HG03432 (cell line): ENCODE results near the gene COQ8B.
A peak's percentile ranks its signal among the peaks of the same experiment; 100 is the strongest.
"Not testable (repeated sequence)": the region's sequence is repeated elsewhere in the genome, so short reads cannot be mapped to it uniquely, and the experiment has no call there.

Experiments used
- ATAC-seq: cut with Tn5 transposase; IDR thresholded peaks from one replicate; pipeline ENCODE4 v1.9.1; 2021; ENCODE audit warnings: mild to moderate bottlenecking, moderate library complexity; ENCODE audit not compliant: unreplicated experiment

COQ8B gene

DNA sequence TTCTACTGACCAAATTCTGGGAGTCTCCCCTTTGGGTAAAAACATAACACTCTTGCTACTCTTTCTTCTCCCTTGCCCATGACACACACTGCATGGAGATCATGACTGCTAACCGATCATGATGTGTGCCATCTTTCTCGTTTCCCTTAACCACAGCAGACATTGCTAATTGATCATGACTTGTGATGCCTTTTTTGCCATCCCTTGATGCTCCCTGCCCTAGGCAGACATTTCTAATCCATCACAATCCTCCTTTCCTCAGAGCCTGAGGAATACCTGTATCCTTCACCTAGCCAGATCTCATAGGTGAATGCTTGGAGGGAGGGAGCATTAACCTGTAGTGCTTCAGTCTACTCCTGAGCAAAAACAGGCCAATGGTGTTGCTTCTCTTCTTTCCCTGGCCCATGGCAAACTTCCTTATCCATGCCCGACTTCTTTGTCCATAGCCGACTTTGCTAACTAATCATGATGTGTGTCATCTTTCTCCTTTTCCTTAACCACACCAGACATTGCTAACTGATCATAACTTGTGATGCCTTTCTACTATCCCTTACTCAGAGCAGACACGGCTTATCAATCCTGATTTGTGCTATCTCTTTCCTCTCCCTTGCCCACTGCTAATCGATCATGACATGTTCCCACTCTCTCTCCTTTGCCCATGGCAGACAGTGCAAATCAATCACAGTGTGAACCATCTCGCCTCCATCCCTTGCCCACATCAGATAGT, 44.0 kb downstream of the COQ8B start:
- no peak for ATAC-seq

DNA sequence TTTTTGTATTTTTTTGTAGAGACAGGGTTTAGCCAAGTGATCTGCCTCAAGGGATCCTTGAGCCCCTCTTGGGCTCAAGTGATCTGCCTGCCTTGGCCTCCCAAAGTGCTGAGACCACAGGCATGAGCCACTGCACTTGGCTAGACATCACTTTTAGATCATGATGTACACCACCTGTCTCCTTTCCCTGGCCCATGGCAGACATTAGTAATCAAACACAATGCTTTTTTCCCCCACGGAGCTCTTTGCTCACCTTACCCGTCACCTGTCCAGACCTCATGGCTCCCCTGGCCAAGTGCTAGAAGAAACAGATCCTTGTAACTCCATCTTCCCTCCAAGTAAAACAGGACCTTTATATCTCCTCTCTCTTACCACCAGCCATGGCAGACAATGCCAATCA, 44.6 kb downstream of the COQ8B start:
- no peak for ATAC-seq

DNA sequence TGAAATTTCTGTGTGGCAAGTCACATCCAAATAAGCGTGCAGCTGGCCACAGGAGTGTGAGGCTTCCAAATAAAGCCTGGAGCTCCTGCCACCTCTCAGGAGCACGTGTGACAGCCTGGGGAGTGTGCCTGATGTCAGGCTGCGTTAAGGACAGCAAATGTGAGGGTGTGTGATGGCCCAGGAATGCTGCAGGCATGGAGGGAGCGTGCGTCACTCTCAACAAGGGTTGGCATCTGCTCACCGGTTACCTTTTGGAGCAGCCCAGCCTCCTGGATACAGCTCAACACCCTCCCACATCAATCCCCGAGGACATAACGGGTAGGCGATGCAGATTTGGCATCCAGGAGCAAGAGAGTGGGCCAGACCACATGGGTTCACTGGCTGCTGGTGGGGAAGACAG, 45.3 kb downstream of the COQ8B start:
- no peak for ATAC-seq

DNA sequence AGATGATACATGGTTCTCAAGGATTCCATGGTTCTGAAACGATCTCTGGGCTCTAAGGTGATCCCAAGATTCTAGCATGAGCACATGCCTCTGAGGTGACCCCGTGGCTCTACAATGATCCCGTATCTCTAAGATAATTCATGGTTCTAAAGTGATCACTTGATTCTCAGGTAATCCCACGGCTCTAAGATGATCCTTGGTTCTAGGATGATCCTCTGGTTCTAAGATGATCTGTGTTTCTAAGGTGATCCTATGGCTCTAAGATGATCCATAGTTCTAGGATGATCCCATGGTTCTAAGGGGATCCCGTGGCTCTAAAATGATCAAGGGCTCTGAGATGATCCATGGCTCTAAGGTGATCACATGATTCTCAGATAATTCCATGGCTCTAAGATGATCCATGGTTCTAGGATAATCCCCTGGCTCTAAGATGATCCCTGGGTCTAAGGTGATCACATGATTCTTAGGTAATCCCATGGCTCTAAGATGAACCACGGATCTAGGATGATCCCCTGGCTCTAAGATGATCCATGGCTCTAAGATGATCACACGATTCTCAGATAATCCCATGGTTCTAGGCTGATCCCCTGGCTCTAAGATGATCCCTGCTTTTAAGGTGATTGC, 47.6 kb downstream of the COQ8B start:
- no peak for ATAC-seq

DNA sequence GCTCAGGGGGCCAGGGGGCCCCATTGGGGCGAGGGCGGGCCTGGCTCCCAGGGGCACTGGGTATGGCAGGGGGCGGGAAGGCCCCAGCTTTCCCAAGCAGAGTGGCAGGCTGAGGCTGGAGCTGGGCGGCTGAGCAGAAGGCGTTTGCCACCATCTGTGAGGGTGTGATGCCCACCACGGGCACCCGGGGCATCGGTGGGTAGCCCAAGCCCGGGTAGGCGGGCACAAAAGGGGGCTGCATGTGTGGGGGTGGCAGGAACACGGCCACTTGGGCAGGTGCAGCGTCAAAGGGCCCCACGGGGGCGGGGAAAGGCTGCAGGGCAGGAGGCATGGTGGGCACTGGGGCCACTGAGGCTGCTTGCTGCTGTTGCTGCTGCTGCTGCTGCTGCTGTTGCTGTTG, 49.1 kb downstream of the COQ8B start:
- ATAC-seq = no peak

DNA sequence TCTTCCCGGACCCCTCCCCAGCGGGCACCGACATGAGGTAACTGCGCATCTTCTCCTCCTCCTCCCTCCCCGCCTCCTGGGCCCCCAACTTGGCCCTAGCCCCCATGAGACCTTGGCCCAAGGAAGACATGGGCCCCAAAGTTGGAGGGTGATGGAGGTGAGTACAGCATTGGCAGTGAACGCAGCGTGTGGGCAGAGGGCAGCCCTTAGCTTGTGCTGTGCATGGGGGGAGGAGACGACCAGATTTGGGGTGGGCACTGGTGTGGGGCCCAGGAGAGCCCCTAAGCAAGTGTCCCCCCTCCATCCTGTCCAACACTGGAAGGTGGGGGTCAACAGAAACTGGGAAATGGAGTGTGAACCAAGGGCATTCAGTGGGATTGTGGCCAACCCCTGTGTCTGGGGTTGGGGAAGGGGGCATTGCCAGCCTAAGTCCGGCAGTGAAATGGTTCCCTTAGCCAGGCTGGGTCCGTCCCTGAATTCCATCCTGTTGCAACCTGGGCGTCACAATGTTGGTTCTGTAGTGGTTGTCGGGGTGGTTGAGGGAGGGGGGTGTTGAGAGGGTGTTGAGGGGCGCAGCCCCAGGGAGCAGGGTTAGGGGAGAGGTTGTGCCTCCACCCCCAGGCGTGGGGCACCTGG, 49.8 kb downstream of the COQ8B start:
- ATAC-seq = no peak

DNA sequence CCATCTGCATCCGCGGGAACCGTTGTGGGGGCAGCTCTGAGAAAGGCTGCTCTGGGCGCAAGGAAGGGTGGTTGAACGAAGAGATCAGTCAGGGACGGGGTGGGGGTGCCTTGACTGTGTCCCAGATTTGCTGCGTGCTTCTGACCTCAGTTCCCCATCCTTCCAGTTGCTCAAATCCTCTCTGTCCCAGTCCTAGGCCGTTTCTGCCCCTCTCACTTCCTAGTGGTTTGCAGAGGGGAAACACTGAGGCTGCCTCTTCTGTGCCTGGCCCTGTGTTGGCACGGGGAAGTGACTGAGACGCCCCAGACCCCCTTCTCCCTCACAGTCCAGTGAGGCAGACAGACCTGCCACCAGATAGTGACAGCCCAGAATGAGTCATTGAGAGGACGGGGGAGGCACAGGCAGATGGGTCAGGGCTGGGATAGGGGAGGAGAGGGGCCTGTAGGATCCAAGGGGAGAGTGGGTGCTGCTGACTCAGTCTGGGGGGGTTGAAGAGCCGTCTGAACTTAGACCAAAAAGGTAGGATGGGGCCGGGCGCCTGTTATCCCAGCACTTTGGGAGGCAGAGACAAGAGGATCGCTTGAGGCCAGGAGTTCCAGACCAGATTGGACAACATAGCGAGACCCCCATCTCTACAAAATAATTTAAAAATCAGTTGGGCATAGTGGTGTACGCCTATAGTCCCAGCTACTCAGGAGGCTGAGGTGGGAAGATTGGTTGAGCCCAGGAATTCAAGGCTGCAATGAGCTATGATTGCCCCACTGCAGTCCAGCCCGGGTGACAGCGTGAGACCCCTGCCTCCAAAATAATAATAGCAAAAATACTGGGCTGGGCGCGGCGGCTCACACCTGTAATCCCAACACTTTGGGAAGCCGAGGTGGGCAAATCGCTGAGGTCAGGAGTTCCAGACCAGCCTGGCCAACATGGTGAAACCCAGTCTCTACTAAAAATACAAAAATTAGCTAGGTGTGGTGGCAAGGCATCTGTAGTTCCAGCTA, 52.7 kb downstream of the COQ8B start:
- no peak for ATAC-seq

DNA sequence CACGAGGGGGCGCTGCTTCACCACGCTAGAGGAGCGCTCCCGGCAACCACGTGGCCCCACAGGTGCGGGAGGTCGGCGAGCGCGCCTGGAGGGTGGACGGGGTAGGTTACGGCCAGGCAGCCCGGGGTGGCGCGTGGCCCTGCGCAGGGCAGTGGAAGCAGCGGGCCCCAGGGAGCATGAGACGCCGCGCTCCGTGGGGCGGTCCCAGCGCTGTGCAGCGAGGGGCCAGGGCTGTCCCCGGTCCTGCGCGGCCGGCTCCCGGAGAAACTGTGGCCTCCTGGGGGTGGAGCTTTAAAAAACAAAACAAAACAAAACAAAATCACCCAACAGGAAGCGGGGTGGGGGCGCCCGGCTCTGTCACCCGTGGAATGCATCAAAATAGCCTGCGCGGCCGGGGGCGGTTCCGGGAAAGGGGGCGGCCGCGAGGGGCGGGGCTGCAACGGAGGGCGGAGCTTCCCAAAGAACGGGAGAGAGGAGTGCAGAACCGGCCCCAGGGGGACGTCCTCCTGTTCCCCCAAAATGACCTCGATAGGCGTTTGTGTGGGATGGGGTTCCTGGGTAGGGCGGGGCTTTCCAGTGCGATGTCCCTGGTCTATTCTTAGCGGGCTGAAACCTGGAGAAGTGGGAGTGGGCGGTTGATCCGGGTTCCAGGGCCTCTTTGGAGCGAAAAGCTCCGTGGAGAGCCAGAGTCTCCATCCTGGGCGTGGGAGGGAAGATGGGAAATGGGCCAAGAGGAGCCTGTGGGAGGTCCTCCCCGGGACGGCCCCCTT, 53.6 kb downstream of the COQ8B start:
- peak; percentile 84 for ATAC-seq

DNA sequence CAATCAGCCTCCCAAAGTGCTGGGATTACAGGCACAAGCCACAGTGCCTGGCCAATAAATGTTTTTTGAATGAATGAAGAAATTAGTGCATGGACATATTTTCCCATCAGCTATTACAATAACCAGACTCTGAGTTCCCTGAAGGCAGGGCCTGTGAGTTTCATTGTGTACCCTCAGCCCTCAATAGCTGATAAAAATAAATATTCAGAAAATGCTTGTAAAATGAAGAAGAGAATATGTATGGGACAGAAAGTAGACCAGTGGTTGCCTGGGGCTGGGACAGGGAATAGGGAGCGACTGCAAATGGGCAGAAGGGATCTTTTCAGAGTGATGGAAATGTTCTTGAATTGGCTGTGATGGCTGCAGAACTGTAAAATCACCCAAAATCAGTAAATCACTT, 55.1 kb downstream of the COQ8B start:
- ATAC-seq = no peak

DNA sequence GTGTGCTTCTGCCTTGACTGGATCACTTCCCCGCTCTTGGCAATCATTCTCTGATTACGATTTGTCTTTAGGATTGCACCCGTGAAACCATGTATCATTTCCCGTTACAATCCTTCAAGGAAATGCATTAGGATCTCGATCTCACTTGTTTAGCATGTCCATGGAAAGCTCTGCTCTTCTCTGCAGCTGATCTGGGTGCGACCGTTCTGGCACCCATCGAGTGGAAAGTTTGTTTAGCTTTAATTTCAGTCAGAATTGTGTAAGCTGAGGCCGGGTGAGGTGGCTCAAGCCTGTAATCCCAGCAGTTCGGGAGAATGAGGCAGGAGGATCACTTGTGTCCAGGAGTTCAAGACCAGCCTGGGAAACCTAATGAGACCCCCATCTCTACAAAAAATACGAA, 57.1 kb downstream of the COQ8B start:
- ATAC-seq = no peak

DNA sequence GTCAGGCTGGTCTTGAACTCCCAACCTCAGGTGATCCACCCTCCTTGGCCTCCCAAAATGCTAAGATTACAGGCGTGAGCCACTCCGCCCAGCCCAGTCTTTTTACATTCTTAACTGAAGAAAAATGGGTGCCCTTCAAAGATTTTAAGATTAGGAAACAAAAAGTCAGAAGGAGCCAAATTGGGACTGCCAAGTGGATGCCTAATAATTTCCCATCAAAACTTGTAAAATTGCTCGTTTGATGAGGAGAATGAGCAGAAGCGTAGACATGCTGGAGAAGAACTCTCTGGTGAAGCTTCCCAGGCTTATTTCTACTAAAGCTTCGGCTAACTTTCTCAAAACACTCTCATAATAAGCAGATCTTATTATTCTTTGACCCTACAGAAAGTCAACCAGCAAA, 57.6 kb downstream of the COQ8B start:
- ATAC-seq = no peak

DNA sequence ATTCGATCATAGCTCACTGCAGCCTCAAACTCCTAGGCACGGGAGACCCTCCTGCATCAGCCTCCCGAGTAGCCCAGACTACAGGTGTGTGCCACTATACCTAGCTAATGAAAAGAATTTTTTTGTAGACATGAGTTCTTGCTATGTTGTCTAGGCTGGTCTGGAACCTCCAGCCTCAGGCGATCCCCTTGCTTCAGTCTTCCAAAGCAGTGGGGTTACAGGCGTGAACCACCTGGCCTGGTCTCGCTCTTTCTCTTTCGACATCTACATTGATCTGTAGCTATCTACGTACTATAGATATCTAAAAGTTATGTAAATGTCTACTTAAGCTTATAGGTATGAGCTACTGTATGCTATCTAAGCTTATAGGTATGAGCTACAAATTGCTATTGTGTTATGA, 58.7 kb downstream of the COQ8B start:
- ATAC-seq = no peak

DNA sequence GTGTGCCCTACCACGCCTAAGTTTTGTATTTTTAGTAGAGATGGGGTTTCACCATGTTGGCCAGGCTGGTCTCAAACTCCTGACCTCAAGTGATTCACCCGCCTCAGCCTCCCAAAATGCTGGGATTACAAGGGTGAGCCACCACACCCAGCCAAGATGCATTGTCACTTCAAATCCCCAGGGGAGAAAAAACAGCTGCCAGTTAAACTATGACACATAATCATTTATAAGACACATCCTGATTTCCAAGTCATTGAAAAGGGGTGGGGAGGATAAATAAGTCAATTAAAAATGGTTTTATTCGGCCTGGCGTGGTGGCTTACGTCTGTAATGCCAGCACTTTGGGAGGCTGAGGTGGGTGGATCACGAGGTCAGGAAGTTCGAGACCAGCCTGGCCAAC, 61.0 kb downstream of the COQ8B start:
- not testable (repeated sequence) for ATAC-seq

DNA sequence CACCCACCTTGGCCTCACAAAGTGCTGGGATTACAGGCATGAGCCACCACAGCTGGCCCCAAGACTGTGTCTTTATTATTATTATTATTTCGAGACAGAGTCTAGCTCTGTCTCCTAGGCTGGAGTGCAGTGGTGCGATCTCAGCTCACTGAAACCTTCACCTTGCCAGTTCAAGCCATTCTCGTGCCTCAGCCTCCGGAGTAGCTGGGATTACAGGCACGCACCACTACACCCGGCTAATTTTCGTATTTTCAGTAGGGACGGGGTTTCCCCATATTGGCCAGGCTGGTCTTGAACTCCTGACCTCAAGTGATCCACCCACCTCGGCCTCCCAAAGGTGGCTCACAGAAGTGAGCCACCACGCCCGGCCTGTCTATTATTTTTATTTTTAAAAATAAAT, 64.4 kb downstream of the COQ8B start:
- not testable (repeated sequence) for ATAC-seq

DNA sequence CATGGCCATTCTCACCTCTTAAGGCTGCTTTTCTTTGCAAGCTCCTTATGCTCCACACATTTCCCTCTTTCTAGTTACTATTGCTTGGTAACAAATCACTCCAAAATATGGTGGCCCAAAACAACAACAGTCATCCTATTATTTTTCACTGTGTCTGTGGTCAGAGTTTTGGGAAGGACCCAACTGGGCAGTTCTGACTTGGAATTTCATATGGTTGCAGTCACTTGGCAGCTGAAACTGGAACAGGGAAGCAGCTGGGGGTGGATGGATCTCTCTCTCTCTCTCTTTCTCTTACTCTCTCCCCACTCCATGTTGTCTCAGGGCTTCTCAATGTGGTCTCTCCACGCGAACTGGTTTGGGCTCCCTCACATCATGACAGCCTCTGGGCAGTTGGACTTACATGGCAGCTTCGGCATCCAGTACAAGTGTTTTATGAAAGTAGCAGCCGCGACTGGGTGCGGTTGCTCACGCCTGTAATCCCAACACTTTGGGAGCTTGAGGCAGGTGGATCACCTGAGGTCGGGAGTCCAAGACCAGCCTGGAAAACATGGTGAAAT, 65.9 kb downstream of the COQ8B start:
- ATAC-seq = no peak

DNA sequence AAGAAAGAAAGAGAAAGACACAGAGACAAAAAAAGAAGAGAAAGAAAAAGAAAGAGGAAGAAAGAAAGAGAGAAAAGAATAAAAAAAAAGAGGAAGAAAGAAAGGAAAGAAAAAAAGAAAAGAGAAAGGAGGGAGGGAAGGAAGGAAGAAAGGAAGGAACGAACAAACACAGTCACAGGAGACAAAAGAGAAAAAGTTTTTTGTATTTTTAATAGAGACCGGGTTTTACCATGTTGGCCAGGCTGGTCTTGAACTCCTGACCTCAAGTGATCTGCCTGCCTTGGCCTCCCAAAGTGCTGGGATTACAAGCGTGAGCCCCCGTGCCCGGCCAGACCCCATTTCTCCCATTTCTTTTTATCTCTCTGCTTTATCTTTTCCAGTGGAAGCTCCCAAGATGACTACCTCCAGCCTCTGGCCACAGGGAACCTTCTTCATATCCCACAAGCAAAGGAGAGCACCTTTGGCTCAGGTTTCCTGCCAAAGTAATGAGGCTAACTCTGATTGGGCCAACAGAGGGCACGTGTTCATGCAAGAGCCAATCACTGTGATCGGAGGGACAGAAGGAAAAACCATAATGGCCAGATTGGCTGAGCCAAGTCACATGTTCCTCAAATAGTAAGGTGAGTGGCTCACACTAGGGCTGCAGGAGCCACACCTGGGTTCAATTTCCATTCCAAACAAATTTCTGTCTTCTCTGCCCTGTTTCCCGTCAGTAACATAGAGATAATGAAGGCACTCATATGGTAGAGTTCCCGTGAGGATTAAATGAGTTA, 66.6 kb downstream of the COQ8B start:
- ATAC-seq = not testable (repeated sequence)

DNA sequence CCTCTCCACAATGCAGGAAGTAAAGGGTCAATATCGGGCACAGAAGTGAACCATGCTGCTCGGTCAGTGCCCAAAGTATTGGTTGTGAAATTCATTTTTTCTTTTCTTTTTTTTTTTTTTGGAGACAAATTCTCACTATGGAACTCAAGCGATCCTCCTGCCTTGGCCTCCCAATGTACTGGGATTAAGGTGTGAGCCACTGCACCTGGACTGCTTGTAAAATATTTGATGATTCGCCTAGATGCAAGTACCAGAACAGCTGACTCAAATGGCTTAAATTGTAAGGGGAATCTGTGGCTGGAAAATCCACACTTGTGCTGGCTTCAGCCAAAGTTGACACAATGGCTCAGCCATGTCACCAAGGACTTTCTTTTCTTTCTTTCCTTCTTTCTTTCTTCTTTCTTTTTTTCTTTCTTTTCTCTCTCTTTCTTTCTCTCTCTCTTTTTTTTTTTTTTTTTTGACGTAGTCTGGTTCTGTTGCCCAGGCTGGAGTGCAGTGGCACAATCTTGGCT, 69.9 kb downstream of the COQ8B start:
- no peak for ATAC-seq

DNA sequence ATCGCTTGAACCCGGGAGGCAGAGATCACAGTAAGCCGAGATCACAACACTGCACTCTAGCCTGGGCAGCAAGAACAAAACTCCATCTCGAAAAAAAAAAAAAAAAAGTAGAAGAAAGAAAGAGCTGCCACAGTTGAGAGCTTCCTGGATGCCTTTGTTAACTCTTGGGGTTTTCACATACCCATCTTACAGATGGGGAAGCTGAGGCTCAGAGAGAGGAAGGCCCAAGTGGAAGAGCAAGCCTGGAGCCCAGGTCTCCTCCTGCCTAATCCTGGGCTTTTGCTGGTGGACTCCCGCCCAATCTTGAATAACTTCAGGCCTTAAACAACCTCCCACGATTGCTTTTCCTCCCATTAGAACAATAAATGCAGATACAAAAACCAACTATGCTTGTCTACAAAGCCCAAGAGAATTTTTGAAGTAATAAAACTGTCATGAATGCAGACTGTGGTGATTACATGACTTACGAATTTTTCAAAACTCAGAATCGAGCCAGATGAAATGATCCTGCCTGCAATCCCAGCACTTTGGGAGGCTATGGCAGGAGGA, 73.9 kb downstream of the COQ8B start:
- ATAC-seq = no peak
